NCI-H1694 treated with DMSO at 0.1 percent for 48 hours (cell line): ENCODE measurements around the gene GCAT.
A peak's percentile ranks its signal among the peaks of the same experiment; 100 is the strongest.

Experiments used
- DNase-seq: peaks from one replicate; lab custom pipeline; 2025; lab: John Stamatoyannopoulos, UW

The GCAT gene

DNA sequence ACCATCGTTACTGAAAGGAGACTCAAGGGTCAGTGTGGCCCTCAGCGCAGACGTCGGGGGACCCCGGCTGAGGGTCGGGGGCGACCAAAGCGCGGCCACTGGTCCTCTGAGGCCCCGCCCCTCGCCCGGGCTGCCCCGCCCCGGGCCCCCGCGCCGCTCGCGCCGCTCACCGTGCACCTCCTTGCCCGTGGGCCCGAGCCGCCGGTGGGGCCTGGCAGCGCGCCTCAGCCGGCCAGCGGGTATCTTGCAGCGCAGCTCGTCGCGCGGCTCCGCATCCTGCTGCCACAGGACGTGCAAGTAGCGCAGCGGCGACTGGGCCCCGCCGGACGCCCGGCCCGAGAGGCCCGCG lies 36.0 kb downstream of the GCAT start:
- no peak for DNase-seq

DNA sequence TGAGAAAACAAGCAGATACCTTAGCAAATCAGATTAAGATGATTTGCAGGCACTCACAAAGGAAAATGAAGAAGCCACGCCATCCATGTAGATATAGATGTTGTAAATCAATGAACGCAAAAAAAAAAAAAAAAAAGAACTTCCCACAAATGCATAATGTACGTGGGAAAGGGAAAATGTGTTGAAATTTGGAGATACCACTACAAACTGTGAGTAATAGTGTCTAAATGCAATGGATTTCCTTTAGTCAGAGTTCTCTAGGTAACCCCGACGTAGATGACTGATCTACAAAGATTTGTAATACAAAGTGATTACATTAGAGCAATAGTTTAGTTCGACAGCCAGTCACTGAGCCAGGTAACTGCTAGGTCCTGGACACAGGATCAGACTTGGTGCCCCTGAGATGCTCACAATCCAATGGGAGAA lies 37.2 kb downstream of the GCAT start:
- DNase-seq: no peak

DNA sequence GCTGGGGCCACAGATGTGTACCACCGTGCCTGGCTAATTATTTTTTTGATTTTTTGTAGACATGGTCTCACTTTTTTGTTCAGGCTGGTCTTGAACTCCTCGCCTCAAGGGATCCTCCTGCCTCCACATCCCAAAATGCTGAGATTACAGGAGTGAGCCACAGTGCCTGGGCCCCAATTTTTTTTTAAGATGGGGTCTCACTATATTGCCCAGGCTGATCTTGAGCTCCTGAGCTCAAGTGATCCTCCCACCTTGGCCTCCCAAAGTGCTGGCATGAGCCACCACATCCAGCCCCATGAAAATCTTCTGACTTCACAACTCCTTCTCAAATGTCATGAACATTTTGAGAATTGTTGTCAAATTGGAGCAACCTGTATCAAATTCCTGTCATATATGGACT lies 38.7 kb downstream of the GCAT start:
- no peak for DNase-seq

DNA sequence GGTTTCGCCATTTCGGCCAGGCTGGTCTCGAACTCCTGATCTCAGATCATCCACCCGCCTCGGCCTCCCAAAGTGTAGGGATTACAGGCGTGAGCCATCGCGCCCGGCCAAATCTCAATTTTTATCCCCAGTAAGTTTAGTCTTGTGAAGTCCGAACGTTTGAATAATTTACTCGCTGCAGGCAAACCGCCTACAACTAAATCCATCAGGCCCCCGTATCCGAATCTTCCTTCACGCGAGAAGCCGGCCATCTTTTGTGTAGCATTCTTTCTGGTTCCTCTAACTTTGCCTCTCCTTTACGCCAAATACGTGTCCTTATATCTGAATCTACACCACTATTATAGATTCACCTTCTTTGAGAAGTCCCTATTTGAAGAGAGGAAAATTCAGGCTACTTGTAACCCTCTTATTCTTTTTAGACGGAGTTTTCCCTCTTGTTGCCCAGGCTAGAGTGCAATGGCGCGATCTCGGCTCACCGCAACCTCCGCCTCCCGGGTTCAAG lies 40.9 kb downstream of the GCAT start:
- DNase-seq: peak; percentile 21

DNA sequence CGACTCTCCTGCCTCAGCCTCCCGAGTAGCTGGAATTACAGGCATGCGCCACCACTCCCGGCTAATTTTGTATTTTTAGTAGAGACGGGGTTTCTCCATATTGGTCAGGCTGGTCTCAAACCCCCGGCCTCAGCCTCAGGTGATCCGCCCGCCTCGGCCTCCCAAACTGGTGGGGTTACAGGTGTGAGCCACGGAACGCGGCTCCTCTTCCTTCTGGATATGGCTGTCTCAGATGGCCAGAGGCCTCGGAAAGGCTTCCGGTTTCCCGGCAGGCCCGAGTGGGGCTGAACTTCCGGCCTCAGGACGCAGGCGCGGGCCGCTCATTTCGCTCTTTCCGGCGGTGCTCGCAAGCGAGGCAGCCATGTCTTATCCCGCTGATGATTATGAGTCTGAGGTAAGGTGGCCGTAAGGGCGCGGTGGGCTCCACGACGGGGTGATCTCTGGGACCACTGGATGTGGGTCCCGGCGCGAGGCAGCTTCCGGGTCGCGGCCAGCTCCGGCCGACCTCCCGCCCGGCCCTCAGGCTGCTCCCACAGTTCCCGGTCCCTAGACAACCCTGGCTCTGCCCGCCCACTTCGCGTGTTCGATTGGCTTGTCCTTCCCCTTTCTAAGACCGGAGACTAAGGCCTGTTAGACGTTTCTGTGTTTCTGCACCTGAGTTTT lies 41.5 kb downstream of the GCAT start, which contains the start of gene EIF3L:
Gene EIF3L (plus strand): TSS at position 331 of the 663 bp plus-strand sequence. CDS start 31 bp downstream, at position 362.
- peak; percentile 82 for DNase-seq

DNA sequence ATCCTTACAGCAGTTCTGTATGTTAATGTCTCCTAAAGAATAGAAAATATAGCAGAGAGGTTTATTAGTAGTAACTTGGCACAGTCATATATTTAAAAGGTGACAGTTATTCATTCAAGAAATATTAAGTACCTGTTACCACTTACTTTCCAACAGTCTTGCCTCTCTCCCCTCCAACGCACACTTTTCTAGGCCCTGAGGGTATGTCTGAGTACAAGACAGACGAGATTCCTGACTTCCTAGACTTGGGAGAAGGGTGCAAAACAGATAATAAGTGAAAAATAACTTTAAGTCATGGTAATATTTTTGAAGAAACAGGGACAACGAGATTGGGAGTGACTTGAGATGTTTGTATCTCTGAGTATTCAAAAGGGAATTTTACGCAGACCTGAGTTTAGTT lies 43.1 kb downstream of the GCAT start:
- no peak for DNase-seq

DNA sequence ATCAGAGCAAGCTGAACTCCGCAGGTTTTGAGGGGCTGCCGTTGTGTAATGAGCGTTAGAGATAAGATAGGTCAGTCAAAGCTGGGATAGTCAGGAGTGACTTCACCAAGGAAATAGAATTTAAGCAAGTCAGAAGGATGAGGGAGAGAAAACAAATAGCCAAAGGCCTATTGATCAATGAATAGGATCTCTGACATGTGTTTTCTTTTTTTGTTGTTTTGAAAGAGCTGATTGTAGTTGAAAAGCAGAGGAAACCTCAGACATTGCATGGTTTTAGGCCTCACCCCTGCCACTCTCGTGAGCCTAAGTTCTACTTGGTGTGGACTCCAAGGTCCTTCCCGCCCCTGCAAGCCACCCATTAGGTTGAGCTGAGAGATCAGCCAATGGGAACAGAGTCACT lies 44.7 kb downstream of the GCAT start:
- no peak for DNase-seq

DNA sequence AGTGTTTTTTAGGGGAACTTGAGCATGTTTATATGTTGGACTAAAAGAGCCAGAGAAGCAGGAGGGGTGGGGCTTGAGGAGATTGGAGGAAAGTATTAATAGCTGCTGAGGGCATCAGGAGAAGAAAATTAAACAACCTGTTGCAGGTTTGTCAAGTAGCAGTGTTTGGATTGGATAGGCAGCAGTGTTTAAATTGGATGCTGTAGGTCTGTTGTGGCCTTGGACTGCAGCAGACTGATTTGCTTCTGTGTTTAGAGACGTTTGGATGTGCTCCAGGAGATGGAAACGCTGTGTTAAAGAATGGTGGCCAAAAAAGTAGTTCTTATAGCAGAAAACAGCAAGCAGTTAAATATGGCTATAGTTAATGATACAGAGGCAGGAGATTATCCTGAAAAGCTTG lies 47.2 kb downstream of the GCAT start:
- no peak for DNase-seq

DNA sequence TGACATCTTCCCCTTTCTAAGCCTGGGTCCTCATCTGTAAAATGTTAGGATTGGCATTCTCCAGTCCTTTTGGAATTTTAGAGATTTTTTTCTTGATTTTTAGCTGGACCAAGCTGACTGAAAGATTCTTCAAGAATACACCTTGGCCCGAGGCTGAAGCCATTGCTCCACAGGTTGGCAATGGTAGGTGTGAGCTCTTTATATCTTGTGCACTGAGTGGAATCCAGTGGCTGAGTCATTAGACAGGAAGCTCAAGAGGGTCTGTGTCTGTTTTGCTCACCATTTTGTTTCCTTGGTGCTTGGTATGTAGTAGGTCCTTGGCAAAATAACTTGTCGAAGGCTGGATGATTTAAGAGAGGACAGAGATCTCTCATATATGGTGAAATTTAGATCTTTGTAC lies 47.7 kb downstream of the GCAT start:
- DNase-seq: no peak

DNA sequence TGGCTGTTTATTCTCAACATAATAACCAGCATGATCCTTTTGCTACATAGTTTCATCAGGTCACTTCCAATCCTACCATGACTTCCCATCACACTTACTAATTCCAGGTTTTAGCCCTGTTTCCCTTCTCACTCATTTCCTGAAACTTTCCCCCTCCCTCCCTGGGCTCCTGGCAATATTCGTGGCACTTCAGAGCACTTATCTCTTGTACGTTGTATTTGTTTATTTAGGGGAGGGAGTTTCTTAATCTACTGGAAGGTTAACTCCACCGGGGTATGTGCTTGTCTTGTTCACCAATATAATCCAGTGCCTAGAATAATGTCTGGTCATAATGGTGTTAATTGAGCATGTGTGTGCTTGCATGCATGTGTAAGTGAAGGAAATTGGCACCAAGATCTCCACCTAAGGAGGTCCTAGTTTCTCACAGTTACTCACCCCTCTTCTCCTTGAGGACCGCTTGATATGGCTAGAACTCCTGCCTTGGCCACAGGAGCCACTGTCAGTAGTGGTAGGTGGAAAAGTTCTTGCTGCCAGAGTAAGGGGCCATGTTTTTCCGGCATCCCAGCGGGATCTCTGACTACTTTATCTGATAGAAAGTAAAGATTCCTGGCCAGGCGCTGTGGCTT lies 53.2 kb downstream of the GCAT start:
- no peak for DNase-seq

DNA sequence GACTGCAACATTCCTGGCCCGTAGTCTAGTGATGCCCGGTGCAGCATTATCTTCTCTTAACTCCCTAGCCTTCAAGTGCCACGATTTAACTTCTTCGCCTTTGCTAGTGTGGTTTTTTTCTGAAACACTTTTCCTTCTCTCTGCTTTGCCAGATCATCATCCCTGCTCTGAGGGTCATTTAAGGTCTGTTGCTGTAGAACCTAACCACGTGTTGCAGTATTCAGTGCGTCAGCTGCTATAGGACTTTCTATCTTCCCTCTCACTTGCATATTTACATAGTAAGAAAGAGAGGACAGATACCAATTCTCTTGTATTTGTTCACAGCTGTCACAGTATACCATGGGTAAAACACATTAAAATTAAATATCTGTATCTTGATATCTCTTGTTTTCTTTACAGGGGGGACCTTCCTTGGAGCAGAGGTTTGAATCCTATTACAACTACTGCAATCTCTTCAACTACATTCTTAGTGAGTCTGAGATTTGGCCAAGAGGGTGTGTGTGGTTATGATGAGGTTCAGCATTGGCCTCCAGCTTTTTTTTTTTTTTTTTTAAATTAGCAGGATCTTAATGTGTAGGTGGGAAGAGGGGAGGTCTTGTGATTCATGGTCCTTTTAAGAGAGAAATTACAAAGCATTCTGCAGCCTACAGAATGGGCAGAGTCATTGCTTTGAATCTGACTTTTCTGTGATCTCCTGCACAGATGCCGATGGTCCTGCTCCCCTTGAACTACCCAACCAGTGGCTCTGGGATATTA lies 55.0 kb downstream of the GCAT start:
- no peak for DNase-seq

DNA sequence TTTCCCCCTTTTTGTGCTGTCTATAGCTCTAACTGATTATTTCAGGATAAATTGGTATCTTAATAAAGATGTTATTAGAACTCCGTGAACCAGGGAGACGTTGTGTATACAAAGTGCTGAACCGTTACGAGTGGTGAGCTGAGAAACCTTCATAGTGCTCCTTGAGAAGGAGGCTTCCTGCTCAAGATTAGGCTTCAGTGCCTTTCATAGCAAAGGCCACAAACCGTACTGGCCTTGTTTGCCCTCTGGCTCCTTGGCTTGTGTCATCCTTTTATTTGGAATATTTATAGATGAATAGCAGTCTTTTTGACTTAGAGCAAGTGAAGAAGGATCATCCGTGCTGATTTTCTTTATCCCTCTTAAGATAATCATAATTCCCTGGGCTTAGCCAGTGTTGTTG lies 57.8 kb downstream of the GCAT start:
- DNase-seq: no peak
